ENCODE data around the gene SMCHD1. TPM values are rescaled to one million over a fixed set of nuclear protein-coding genes. Genes with fewer than 3 reads are reported as not detected.

SMCHD1 gene
- total RNA-seq, 1 experiment from 2014 or later = 48.6 TPM

DNA sequence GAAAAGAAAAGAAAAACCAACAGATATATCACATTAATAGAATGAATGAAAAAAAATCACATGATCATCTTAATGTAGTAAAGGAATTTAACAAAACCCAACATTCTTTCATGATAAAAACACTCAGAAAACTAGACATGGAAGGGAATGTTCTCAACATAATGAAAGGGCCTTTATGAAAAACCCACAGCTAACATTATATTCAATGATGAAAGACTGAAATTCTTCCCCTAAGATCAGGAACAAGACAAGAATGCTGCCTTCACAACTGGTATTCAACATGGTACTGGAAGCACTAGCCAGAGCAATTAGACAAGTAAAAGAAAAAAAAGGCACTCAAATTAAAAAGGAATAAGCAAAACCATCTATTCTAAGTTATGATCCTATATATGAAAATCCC lies 162.8 kb downstream of the SMCHD1 start (continued):
- TF ChIP-seq, protein P1, sequence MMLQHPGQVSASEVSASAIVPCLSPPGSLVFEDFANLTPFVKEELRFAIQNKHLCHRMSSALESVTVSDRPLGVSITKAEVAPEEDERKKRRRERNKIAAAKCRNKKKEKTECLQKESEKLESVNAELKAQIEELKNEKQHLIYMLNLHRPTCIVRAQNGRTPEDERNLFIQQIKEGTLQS (IDR thresholded peaks at IDR 0.05) = no peak
- no peak for TF ChIP-seq SIN3A (IDR thresholded peaks at IDR 0.05; ENCODE audit: low read depth)
- TF ChIP-seq, protein P2, sequence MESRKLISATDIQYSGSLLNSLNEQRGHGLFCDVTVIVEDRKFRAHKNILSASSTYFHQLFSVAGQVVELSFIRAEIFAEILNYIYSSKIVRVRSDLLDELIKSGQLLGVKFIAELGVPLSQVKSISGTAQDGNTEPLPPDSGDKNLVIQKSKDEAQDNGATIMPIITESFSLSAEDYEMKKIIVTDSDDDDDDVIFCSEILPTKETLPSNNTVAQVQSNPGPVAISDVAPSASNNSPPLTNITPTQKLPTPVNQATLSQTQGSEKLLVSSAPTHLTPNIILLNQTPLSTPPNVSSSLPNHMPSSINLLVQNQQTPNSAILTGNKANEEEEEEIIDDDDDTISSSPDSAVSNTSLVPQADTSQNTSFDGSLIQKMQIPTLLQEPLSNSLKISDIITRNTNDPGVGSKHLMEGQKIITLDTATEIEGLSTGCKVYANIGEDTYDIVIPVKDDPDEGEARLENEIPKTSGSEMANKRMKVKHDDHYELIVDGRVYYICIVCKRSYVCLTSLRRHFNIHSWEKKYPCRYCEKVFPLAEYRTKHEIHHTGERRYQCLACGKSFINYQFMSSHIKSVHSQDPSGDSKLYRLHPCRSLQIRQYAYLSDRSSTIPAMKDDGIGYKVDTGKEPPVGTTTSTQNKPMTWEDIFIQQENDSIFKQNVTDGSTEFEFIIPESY (IDR thresholded peaks at IDR 0.05; ENCODE audit: extremely low read depth, insufficient replicate concordance, low read length) = no peak

DNA sequence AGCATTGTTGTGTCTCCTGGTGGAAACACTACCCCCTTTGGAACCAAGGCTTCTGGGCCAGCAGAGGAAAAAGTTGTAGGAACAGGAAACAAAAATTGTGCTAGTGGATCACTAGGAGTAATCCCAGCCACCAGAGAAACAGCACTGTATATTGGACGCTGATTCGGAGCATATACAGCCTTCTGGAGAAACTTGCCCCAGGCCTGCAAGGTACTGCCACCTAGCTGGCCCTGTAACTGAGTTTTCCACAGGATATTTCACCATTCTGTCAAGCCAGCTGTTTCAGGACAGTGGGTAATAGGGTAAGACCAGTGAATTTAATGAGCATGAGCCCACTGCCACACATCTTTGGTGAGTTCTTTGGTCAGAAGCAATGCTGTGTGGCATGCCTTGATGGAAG lies 166.2 kb downstream of the SMCHD1 start:
- ChIA-PET CTCF (no interaction called here), POLR2A (no interaction called here), RAD21 (ENCODE audit: low non-redundant PET in 1 of 2, low total read pairs in 2 of 2, uncharacterized antibody in 2 of 2, unreplicated experiment in 2 of 2) (no interaction called here)
- DNase-seq (ENCODE audit: low read depth, low spot score) (no peak), ATAC-seq (no peak)
- Histone ChIP-seq H3K9ac (ENCODE audit: low read length) (no peak overlapping the region), H3K79me2 (ENCODE audit: insufficient read depth, low read length) (no peaks in the 10 kb centered on the region), H3K27ac (ENCODE audit: low read depth, low read length) (no peak overlapping the region), H3K9me3 (ENCODE audit: control insufficient read depth in 1 of 2, insufficient read depth in 1 of 2, low read depth in 1 of 2, low read length in 2 of 2) (no peaks in the 10 kb centered on the region), H4K20me1 (ENCODE audit: insufficient read depth) (no peaks in the 10 kb centered on the region), H2AFZ (ENCODE audit: low read depth, low read length, poor library complexity, severe bottlenecking) (no peak overlapping the region), H3K36me3 (ENCODE audit: control insufficient read depth in 1 of 2, insufficient read depth in 2 of 2, low read length in 2 of 2) (no peaks in the 10 kb centered on the region), H3K4me3 (replicated peaks in 1 of 2; ENCODE audit: low read depth in 1 of 2, low read length in 2 of 2) (no peak overlapping the region), H3K9me2 (ENCODE audit: insufficient read depth) (no peaks in the 10 kb centered on the region), H3K4me1 (ENCODE audit: control insufficient read depth in 1 of 2, insufficient read depth in 2 of 2, low read length in 2 of 2) (no peaks in the 10 kb centered on the region), H3K27me3 (ENCODE audit: insufficient read depth, low read length) (no peaks in the 10 kb centered on the region), H3K4me2 (ENCODE audit: low read length) (no peak overlapping the region)
- intact Hi-C loops (cut with micrococcal nuclease) = no loop called here
- no TSS peak for BruUV-seq (replicated peaks)
- TF ChIP-seq ZFX (IDR thresholded peaks at IDR 0.05) (no peak), POLR2A (IDR thresholded peaks at IDR 0.05; ENCODE audit: borderline replicate concordance, extremely low read depth, insufficient read depth, insufficient read length) (no peak), SRF (IDR thresholded peaks at IDR 0.05; ENCODE audit: low read depth) (no peak), EZH2phosphoT487 (IDR thresholded peaks at IDR 0.05; ENCODE audit: borderline replicate concordance) (no peak), SIN3A (IDR thresholded peaks at IDR 0.05; ENCODE audit: low read depth) (no peak), EGR1 (IDR thresholded peaks at IDR 0.05; ENCODE audit: low read depth) (no peak), EZH2 (IDR thresholded peaks at IDR 0.05) (no peak), JUND (IDR thresholded peaks at IDR 0.05) (no peak), CEBPB (IDR thresholded peaks at IDR 0.05; ENCODE audit: low read depth) (no peak), CBX3 (IDR thresholded peaks at IDR 0.05; ENCODE audit: low read depth) (no peak), ZNF274 (IDR thresholded peaks at IDR 0.05; ENCODE audit: low read depth, low read length) (no peak), ELF1 (IDR thresholded peaks at IDR 0.05; ENCODE audit: borderline replicate concordance, low read depth) (no peak), TCF7L2 (IDR thresholded peaks at IDR 0.05; ENCODE audit: borderline replicate concordance, extremely low read depth, insufficient read depth, insufficient read length) (no peak)
- TF ChIP-seq, protein P3, sequence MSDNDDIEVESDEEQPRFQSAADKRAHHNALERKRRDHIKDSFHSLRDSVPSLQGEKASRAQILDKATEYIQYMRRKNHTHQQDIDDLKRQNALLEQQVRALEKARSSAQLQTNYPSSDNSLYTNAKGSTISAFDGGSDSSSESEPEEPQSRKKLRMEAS (IDR thresholded peaks at IDR 0.05) = no peak
- TF ChIP-seq, protein P4, sequence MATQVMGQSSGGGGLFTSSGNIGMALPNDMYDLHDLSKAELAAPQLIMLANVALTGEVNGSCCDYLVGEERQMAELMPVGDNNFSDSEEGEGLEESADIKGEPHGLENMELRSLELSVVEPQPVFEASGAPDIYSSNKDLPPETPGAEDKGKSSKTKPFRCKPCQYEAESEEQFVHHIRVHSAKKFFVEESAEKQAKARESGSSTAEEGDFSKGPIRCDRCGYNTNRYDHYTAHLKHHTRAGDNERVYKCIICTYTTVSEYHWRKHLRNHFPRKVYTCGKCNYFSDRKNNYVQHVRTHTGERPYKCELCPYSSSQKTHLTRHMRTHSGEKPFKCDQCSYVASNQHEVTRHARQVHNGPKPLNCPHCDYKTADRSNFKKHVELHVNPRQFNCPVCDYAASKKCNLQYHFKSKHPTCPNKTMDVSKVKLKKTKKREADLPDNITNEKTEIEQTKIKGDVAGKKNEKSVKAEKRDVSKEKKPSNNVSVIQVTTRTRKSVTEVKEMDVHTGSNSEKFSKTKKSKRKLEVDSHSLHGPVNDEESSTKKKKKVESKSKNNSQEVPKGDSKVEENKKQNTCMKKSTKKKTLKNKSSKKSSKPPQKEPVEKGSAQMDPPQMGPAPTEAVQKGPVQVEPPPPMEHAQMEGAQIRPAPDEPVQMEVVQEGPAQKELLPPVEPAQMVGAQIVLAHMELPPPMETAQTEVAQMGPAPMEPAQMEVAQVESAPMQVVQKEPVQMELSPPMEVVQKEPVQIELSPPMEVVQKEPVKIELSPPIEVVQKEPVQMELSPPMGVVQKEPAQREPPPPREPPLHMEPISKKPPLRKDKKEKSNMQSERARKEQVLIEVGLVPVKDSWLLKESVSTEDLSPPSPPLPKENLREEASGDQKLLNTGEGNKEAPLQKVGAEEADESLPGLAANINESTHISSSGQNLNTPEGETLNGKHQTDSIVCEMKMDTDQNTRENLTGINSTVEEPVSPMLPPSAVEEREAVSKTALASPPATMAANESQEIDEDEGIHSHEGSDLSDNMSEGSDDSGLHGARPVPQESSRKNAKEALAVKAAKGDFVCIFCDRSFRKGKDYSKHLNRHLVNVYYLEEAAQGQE (IDR thresholded peaks at IDR 0.05; ENCODE audit: low read depth) = no peak
- TF ChIP-seq, protein P5, sequence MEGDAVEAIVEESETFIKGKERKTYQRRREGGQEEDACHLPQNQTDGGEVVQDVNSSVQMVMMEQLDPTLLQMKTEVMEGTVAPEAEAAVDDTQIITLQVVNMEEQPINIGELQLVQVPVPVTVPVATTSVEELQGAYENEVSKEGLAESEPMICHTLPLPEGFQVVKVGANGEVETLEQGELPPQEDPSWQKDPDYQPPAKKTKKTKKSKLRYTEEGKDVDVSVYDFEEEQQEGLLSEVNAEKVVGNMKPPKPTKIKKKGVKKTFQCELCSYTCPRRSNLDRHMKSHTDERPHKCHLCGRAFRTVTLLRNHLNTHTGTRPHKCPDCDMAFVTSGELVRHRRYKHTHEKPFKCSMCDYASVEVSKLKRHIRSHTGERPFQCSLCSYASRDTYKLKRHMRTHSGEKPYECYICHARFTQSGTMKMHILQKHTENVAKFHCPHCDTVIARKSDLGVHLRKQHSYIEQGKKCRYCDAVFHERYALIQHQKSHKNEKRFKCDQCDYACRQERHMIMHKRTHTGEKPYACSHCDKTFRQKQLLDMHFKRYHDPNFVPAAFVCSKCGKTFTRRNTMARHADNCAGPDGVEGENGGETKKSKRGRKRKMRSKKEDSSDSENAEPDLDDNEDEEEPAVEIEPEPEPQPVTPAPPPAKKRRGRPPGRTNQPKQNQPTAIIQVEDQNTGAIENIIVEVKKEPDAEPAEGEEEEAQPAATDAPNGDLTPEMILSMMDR (IDR thresholded peaks at IDR 0.05 in 2 of 3, conservative IDR thresholded peaks at IDR 0.05 in 1 of 3; ENCODE audit: borderline replicate concordance in 1 of 3, insufficient read depth in 1 of 3, low read depth in 2 of 3, low read length in 2 of 3) = no peak
- TF ChIP-seq, protein P1 (IDR thresholded peaks at IDR 0.05) = no peak
